DMS153 treated with DMSO at 0.1 percent for 48 hours (cell line): Measurements from ENCODE around the gene LRRC47.

Source experiments
- DNase-seq: peaks from one replicate; lab custom pipeline; 2025; ENCODE audit not compliant: unreplicated experiment; lab: John Stamatoyannopoulos, UW

Gene LRRC47

DNA sequence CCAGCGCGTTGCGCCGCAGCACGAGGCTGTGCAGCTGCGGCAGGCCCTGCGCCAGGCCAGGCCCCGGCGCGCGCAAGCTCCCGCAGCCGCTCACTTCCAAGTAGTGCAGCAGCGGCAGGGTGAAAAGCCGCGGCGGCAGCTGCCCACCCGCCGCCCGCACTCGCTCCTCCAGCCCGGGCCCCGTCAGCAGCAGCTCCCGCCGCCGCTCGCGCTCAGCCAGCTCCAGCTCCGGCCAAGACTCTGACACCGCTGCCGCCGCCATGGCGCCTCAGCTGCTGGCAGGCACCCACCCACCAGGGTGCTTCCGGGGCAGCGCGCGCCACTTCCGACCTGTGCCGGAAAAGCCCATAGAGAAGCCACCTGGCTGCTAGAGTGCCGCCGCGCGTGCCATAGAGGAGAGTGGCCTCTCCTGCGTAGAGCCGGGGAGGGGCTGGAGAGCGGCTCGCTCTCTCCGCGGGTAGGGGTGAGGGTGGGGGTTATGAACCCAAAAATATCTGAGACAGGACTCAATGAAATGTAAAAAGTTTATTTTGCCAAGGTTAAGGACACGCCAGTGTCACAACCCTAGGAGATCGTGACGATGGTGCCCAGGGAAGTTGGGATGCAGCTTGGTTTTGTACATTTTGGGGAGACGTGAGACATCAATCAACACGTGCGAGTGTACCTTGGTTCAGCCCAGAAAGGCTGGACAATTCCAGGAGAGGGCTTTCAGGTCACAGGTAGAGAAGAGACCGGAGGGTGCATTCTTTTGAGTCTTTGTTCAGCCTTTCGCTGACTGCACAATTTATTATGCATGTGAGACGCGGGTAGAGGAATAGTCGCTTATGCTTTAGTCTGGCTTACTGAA lies at the start of gene LRRC47:
Gene LRRC47, minus strand, starts transcription at position 284 of the 847 bp plus-strand sequence. Its CDS starts 22 bp downstream, at position 262.
- peak; percentile 46 for DNase-seq

DNA sequence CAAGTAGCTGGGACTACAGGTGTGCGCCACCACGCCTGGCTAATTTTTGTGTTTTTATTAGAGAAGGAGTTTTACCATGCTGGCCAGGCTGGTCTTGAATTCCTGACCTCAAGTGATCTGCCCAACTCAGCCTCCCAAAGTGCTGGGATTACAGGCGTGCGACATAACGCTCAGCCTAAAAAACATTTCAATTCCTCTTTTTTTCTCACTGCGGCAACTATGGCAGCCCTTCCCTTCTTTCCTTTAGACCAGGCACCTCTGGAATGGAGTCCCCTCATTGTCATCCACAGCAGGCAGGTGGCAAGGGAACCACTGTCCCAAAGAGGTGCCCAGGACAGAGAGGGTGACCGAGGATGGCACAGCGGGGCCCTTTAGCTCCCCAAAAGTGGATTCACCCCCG lies 46.6 kb upstream of the LRRC47 start:
- DNase-seq, result no peak

DNA sequence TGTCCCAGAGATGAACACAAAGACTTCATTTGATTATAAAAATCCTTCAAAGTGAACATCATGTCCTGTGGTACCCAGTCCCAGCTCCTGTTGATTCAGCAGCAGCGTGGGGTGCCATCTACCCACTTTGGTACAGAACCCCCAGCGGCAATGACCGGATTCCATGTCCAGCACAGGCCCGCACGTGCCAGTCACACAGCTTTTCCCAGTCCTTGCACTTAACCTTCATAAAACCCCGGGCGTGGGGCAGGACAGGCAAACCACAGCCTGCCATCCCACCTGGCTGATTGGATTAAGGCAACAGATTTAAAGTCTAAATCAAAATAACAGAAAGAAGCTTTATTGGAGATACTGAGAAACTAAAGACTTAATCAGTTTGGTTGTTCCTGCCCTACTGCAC lies 45.2 kb upstream of the LRRC47 start:
- no peak for DNase-seq

DNA sequence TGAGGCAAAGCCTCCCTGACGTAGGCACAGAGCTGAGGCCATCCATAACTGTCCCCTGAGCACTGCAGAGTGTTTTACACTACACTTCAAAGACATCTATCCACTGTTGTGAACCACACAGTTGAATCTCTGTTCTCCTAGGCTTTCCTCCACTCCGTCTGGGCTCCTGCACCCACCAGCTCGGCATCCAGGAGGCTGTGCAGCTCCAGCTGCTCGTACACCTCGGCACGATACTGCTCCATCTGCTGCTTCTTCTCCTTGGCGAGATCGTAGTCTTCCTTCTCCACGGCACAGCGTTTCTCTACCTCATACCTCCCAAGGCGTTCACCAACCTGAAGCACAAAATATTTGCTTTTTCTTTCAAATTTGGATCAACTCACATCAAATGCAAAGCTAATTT lies 42.5 kb upstream of the LRRC47 start:
- no peak for DNase-seq

DNA sequence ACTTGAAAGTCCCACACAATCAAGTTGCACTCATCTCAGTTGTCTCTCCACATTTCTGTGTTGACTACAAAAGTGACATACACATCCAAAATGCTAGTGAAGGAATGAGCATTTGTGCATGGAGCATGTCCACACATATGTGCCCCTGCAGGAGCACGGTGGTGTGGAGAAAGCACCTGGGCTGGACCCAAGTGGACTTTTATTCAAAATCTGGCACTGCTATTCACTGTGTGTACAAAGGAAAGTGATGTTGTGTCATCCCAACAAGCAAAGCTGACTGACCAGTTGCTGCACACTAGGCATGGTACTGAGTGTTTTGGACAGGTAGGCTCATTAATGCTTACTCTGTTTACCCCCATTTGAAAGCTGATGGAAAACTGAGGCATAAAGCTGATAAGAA lies 41.4 kb upstream of the LRRC47 start:
- no peak for DNase-seq

DNA sequence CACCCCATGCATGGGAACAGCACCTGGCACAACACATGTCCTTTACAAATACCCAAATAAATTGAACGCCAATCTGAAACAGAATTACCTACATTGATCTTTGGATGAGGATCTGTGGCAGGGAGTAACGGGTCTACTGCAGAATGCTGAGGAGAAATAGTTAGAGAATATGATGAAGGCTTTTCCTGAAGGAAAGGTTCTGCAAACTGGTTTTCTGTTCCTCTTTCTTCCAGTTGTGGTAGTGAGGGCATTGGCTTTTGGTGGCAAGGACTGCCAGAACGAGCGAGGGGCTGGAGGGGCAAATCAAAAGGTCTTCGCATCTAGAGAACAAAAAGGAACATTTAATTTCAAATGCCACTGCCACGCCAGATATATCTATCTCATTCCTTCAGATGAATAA lies 40.9 kb upstream of the LRRC47 start:
- DNase-seq, result no peak

DNA sequence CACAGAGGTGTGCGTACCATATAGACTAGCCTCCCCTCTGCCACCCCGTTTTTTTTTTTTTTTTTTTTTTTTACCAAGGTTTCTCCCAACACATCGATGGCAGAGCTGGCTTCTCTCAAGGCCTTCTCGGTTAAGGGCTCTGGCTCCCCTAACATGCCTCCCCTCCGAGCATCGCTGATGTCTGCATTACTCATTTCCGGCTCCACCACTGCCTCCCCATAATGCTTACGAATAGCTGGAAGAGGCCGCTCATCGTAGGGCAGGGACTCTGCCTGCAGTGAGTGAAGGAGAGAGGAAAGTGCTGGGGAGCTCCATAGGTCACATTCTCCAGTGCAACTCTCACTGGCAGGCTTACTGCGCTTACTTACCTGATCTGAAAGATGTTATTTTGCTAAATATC lies 40.1 kb upstream of the LRRC47 start:
- DNase-seq, result no peak

DNA sequence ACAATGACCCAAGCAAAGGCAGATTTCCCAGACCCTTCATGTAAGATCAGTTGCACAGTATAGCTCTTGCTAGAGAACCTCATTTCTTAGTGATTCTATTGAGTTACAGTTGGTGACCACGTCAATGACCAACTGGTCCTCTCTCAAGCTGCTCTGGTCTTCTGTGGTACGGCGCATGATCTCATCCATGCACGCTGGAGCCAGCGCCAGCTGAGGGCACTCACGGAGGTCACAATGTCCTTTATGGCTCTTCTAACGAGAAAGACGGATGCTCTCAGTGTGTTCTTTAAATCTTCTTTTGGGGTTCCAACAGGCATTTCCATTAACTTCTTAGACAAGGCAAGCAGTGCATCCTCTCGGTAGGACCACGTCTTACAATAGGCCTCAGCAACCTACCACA lies 38.4 kb upstream of the LRRC47 start:
- no peak for DNase-seq

DNA sequence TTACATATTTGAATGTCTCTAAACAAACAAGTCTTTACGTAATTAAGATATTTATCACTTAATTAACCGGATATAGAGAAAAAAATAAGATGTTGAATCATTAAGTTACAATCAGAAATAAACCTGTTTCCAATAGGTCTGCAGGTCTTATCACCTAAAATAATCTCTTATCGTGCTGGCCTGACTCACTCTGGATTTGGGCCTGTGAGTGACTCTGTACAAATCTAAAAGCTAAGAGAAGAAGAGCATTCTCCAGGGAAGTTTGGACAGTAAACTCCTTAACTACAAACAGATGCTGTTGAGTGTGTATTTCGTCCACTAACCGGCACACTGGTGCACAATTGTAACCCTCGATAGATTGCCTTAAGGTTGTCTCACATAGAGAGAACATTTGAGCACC lies 35.4 kb upstream of the LRRC47 start:
- DNase-seq, result no peak

DNA sequence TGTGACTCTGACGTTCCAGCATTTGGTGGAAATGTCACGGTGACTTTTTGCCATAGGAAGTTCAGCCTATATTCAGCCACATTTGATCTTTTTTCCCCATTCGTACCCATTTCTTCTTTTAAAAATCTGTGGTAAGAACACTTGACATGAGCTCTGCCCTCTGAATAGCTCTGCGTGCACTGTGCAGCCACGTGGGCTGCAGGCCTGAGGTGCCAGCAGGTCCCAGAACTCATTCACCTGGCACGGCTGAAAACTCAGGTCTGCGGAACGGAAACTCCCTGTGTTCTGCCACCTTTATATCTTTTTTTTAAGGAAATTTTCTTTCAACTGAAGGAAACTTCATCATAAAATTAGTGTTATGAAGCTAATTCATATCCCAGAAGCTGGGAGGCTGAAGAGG lies 32.1 kb upstream of the LRRC47 start:
- DNase-seq, result no peak

DNA sequence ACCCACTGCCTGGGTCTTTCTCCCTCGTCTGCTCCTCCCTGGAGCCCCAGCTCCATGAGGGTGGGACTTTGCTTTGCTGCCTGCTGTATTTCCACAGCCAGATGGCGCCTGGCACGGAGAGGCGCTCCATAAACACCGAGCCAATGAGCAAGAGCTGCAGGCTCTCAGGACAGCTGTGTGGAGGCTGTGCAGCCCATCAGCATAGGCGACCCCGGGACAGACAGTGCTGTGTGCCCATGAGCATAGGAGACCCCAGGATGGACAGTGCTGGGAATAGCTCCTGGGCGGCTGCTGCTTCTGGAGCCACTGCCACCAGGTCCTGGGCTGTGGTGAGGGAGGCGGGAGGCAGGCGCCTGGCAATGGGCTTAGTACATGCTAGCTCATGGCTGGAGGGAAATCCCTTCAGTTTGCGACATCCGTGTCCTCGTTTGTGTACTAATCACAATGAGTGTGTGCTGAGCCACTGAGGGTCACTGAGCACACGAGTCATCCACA lies 31.6 kb upstream of the LRRC47 start:
- DNase-seq, result no peak

DNA sequence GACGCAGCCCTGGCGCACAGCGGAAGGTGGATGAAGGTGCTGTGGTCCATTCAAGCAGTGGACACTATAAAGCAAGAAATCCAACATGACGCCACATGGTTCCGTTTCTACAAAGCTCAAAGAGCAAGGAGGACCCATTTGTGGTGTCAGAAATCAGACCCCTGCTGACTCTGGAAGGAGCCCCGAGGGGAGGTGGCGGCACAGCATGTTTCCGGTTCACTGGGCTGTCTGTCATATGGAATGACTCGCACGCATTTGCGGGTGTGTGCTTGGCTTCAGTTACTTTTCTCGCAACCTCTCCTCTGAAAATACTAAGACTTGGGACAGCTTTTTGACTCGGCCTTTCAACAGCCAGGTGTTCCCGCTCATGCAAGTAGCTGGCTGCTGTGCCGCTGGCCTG lies 29.1 kb upstream of the LRRC47 start:
- DNase-seq, result no peak

DNA sequence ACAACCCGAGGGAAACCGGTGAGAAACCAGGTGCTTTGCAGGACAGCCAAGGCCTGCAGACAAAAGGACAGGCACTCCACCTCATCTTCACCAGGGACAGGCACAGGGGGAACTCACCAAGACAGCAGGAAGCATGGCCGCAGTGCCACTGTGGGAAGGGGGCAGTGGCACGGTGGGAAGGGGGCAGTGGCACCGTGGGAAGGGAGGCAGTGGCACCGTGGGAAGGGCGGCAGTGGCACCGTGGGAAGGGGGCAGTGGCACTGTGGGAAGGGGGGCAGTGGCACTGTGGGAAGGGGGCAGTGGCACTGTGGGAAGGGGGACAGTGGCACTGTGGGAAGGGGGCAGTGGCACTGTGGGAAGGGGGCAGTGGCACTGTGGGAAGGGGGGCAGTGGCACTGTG lies 28.4 kb upstream of the LRRC47 start:
- no peak for DNase-seq

DNA sequence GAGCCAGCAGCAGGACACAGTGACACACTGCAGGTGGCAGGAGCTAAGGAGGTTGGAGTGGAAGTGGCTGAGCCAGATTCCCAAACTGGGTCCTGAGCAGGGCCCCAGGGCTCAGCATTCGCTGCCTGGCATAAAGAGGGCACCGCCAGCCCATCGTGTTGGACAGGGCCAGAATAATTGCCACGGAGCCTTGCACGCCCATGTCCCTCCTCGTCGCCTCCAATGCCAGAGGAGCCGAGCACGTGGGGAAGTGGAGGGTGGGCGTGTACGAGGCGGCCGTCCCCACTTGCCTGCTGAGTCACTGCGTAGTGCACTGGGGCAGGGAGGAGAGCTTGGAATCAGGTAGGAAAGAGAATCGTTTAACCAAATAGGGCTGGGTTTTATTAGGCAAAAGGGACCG lies 26.1 kb upstream of the LRRC47 start:
- DNase-seq, result no peak

DNA sequence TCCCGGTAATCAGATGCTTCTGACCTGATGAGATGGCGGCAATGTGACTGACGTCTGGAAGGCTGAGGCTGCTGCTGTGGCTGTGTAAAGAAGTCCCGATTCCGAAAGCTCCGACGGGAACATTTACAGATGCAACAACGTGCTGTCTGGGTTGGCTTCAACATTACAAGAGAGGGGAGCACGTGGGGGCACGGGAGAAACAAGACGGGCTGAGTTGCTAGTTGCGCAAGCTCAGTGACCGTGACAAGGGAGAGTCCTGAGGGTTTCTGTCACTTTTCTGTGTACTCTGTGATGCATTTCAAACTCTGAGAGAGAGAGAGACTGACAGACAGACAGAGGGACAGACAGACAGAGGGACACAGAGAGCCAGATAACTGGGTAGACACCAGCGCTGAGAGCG lies 25.6 kb upstream of the LRRC47 start:
- DNase-seq, result no peak

DNA sequence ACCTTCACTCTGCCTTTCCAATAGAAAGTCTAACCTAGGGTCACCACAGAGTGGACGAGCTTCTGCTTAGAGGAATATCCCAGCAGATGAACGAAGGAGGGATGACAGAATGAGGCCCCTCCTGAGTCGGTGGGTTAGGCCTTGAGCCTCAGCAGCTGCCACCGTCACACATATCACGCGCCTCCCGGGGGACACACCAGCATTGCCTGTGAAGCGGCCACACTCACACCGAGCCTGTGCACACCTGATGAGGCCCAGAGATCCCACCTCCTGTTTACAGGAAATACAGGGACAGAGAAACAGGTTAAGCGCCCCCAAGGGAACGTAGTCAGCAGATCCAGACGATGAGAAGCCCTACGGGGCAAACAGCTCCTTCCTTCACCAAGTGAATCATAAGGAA lies 25.1 kb upstream of the LRRC47 start:
- DNase-seq, result no peak

DNA sequence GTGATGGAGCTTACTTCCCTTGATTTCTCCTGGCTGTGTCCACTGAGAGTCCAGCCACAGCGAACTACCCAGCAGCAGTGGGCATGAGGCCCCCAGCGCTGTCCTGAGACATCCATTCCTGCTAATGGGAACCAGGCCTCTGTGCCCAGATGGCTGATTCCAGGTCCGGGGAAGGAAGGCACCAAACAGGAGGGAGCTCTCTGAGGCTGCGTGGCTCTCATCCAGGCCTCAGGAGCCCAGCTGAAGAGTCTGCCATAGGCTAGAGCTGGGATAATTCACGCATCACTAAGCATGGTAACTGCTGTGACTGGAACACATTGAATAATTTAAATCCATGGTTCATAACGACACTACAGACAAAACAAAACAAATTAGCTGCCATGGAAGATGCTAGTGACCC lies 24.7 kb upstream of the LRRC47 start:
- no peak for DNase-seq

DNA sequence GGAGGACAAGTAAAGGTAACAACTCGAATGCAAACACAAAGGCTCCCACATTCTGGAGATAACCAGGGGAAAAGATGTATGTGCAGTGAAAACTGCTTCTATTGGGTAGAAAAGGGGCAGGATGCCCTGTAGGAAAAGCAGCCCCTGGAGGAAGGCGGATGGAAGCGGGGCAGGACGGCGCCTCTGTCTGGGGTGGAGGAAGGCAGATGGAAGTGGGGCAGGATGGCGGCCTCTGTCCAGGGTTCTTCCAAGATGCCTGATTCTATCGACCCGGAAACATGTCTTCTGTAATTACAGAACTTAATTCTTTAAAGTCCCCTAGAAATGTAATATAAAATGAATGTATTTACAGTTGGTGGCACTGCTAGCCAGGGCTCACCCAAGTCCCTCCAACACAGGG lies 24.0 kb upstream of the LRRC47 start:
- no peak for DNase-seq

DNA sequence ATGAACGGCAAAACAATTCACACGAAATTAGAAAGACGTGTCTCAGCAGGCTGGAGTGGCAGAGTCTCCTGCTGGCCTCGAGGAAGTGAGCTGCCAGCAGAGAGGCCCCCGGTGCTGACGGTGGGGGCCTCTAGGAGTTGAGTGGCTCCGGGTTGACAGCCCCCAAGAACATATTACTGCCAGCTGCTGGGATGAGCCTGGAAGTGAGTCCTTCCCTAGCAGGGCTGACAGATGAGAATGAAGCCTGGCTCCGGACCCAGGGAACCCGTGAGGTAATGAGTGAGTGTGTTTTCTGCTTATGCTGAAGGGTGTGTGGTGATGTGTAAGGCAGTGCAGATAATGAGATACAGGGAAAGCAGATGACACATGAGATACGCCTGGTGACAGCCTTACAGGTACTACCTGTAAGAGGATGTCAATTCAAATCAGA lies 23.5 kb upstream of the LRRC47 start:
- no peak for DNase-seq

DNA sequence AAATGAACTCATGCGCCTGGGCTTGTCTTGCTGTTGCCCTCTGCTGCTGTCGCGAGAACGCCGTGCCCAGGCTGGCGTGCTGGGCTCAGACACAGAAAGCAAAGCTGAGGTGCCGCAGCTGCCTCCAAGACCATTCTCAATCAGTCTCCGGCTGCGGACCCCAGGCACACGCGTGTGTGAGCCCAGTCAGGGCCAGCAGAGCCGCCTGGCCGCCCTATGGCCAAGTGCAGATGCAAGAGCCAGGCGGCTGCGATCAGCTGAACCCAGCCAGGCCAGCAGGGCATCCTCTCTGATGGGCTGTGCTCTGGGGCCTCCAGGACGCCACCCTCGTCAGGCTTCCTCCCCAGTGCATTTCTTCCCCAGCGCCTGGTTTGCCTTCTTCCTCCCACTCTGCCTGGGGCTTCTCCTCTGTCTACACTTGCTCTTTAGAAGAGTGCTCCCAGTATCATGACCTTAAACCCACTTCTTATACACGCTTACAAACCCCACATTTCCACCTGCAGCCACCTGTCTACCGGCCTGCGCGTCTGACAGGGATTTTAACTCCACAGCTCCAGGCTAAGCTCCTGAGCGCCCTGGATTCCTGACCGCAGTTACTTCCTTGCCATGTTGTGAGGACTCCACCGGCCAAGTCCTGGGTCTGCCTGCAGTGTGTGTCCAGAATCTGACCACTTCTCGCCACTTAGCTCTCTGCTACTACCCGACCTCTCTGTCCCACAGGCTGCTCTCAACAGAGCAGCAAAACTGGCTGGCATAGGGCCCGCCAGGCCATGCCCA lies 21.7 kb upstream of the LRRC47 start:
- DNase-seq, result no peak

DNA sequence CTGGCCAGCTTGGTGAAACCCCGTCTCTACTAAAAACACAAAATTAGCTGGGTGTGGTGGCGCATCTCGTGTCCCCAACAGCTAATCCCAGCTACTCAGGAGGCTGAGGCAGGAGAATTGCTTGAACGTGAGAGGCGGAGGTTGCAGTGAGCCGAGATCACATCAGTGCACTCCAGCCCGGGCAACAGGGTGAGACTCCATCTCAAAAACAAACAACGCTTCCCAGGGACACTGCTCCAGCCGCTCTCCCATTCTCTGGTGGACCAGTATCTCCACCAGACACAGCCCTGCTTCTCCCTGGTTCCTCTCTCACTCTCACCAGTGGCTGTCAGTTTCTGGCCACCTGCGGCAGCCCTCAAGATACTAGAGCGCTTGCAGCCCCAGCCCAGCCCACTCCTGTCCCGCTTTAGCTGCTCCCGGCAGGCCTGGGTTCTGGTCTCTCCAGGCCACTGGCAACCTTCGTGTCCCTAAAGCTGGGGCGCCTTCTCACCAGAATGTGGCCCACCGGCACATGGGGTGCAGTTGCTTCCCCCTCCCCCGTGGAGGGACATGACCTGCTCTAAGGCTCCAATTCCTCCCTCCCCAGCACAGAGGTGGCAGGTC lies 20.9 kb upstream of the LRRC47 start:
- DNase-seq, result no peak
